SK-MEL-5 (cell line): ENCODE results near the gene SRGAP1. TPM values are rescaled to one million over a fixed set of nuclear protein-coding genes. Genes with fewer than 3 reads are reported as not detected.
"Not testable (repeated sequence)": the region's sequence is repeated elsewhere in the genome, so short reads cannot be mapped to it uniquely, and the experiment has no call there.

Source experiments
- DNase-seq: peaks from one replicate; pipeline ENCODE4 v3.0.0-alpha.2; 2016; ENCODE audit warnings: low read depth, low spot score
- in situ Hi-C: cut with HindIII; loops from 2 replicates; pipeline ENCODE4 v1.10.0; 2016; ENCODE audit warnings: low sequenced_read_pairs, high pct_unique_total_duplicates, low pct_unique_long_range_greater_than_20kb
- small RNA-seq, 2 experiments: library from RNA; depleted of rRNA; stranded (forward); fragments of <200 nt; gene quantifications; one replicate each; pipeline ENCODE3, GENCODE V24; 2014
- total RNA-seq: library from RNA; depleted of rRNA; stranded (reverse); fragments of >200 nt; shearing (Covaris generic); gene quantifications from 2 replicates; pipeline ENCODE4 v1.2.3, GENCODE V29; 2014; rRNA removed

Gene SRGAP1
- total RNA-seq, 1 experiment from 2014 or later = 20.7 TPM

- in situ Hi-C loops = no loop called here
Measured at GRCh38 chr12:64192644-64193444, 348.3 kb downstream of the SRGAP1 start.

GRCh38 chr12:64193931-64194330 is 349.4 kb downstream of the SRGAP1 start:
- in situ Hi-C loops = no loop called here
- no peak for DNase-seq

More at GRCh38 chr12:64192644-64193444, 348.3 kb downstream of the SRGAP1 start:
- DNase-seq = no peak

GRCh38 chr12:64194333-64195149 is 350.0 kb downstream of the SRGAP1 start:
- DNase-seq = no peak
- in situ Hi-C loops = no loop called here

- in situ Hi-C loops, DNase-seq: not testable (repeated sequence)
Measured at GRCh38 chr12:64195841-64196240, 351.3 kb downstream of the SRGAP1 start.

- DNase-seq = no peak
- in situ Hi-C loops = no loop called here
Measured at GRCh38 chr12:64203036-64203435, 358.5 kb downstream of the SRGAP1 start.

- in situ Hi-C loops = no loop called here
- DNase-seq = no peak
Measured at GRCh38 chr12:64203775-64204174, 359.3 kb downstream of the SRGAP1 start.

- DNase-seq = no peak
- in situ Hi-C loops = no loop called here
Measured at GRCh38 chr12:64205542-64205941, 361.0 kb downstream of the SRGAP1 start.

GRCh38 chr12:64207453-64207852 is 363.0 kb downstream of the SRGAP1 start:
- DNase-seq = no peak
- in situ Hi-C loops = no loop called here

Small RNA genes lying within 50 kb of the gene (small RNA-seq; reads per million reads assigned to genes)
- gene AC020611.1 (0 reads per million in 2 experiments), gene RNU6-1009P (0 reads per million in 2 experiments)

Other genes with a start within 250 kb of the SRGAP1 start
- 3.2 and 4.1 TPM in 2 replicates for gene DPY19L2, start 176.2 kb upstream of the SRGAP1 start, total RNA-seq
- gene RXYLT1, start 64.8 kb upstream of the SRGAP1 start, total RNA-seq = 80.3 and 88.5 TPM in 2 replicates